ENCODE measurements around the gene ARHGAP26.

DNA sequence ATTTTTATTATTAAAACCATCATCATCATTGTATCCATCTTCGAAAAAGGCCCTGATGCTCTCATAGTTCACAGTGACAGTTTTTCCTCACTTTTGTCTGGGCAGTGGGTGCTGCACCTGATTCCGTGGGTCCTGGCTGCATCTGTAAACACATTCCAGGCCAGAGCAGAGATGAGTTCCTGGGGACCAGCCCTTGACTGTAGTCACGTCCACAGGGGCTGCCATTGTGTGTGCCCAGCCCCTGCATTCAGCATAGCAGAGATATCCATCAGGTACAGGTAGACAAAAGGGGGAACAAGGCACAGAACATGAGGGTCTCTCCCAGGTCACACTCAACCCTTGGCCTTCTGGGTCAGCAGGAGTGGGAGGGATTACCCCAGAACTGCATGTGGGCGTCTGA, 444.3 kb downstream of the ARHGAP26 start:
- TF ChIP-seq POLR2A (IDR thresholded peaks at IDR 0.05) = no peak
- TF ChIP-seq, protein P1, sequence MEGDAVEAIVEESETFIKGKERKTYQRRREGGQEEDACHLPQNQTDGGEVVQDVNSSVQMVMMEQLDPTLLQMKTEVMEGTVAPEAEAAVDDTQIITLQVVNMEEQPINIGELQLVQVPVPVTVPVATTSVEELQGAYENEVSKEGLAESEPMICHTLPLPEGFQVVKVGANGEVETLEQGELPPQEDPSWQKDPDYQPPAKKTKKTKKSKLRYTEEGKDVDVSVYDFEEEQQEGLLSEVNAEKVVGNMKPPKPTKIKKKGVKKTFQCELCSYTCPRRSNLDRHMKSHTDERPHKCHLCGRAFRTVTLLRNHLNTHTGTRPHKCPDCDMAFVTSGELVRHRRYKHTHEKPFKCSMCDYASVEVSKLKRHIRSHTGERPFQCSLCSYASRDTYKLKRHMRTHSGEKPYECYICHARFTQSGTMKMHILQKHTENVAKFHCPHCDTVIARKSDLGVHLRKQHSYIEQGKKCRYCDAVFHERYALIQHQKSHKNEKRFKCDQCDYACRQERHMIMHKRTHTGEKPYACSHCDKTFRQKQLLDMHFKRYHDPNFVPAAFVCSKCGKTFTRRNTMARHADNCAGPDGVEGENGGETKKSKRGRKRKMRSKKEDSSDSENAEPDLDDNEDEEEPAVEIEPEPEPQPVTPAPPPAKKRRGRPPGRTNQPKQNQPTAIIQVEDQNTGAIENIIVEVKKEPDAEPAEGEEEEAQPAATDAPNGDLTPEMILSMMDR (IDR thresholded peaks at IDR 0.05) = no peak
